NOMO-1 (cell line): ENCODE data around the gene RRP7A.
A peak's percentile ranks its signal among the peaks of the same experiment; 100 is the strongest.
"Not testable (repeated sequence)": the region's sequence is repeated elsewhere in the genome, so short reads cannot be mapped to it uniquely, and the experiment has no call there.

ENCODE experiments used
- DNase-seq, 2 experiments: peaks; one replicate each; lab custom pipeline; 2025; ENCODE audit not compliant: unreplicated experiment in 2 of 2; lab: John Stamatoyannopoulos, UW

The RRP7A gene

DNA sequence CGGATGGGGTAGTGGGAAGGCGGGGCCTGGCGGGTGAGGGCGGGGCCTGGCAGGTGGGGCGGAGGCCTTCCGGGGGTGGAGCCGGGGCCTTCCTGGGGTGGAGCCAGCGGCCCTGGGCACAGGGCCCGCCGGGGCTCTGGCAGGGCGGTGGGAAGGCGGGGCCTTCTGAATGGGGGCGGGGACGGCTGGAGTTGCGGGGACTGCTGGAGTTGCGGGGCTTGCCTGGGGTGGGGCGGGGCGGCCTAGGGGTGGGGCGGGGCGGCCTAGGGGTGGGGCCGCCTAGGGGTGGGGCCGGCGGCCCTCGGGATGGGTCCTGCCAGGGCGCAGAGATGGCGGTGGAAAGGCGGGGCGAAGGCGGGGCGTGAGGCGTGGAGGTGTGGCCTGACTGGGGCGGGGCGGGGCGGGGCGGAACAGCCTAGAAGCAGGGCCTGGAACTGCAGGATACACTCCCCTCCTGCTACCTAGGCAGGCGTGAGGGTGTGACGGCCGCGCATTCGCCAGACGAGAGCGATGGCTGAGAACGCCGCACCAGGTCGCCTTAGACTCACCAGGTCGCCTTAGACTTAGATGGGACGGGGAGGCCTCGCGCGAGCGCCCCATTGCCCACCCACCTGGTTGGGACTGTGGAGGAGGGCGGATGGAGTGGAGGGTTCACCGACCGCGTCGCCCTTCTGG is 19.3 kb downstream of the RRP7A start:
- peak; percentile 57 to 69 for DNase-seq

- not testable (repeated sequence) for DNase-seq
Observed at GRCh38 chr22:42499773-42500160, 19.8 kb downstream of the RRP7A start.

GRCh38 chr22:42495533-42496141 is 24.0 kb downstream of the RRP7A start:
- not testable (repeated sequence) for DNase-seq

DNA sequence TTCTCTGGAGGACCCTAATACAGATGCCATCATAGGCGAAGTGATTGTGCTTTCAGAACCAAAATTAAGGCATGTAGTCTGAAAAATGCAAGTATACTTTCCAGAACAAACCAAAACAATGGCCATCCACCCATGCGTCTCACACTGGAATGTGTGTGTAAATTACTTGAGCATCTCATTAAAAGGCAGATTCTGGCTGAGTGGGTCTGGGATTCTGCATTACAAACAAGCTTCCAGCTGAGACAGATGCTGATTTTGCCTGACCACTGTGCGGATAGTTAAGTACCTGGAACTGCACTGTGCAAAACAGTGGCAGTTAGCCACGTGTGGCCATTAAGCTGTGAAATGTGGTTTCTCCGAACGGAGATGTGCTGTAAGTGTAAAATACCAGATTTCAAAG is 26.2 kb downstream of the RRP7A start:
- no peak for DNase-seq

DNA sequence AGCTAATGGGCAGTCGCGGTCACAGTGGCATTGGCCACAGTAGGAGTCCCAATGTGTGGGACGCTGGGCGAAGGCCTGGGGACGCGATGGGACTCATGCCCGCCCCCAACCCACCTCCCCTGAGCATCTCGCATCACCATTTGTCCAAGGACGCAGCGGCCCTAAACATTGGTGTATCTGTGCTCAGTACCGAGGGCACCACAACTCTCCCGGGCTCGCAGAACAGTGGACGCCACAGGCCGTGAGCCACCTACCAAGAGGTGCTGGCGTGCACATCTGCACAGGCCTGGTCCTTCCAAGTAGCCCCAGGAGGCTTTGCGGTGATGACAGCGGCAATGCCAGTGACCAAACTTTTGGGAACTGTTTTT is 27.3 kb downstream of the RRP7A start:
- DNase-seq = no peak

DNA sequence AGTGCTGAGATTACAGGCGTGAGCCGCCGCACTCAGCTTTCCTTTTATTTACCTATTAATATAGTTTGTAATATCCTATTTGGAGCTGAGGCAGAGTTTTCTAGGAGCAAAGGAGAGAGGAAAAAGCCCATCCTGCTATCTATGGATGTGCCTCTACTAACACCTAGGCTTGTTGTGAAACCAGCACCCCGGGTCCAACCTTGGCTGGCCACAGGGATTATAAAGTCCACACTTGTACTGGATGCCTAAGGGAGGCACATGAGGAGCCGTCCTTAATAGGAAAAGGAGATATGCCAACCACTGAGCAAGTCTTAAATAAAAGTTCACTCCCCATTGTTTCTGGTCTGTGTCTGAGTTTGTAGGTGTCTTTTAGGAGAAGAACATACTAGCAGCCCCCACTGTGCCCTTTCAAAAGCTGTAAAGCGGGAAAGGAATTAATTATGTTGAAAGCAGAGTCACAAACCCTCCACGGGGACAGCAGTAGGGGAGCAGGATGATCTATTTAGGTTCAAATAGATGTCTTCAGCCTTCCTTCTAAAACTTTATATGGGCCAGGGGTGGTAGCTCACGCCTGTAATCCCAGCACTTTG is 29.3 kb downstream of the RRP7A start:
- no peak for DNase-seq

DNA sequence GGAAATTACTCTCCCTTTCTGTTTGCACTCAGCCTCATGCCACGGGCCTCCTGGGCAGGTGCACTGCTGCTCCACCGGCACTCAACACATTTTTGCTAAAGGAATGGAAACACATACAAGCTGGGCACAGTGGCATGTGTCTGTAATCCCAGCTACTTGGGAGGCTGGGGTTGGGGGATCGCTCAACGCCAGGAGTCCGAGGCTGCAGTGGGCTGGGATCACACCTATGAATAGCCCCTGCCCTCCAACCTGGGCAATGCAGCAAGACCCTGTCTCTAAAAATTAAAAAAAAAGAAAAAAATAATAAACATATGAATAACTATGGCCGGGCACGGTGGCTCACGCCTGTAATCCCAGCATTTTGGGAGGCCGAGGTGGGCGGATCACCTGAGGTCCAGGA is 30.6 kb downstream of the RRP7A start:
- DNase-seq = no peak

- no peak for DNase-seq
Observed at GRCh38 chr22:42484506-42484905, 35.1 kb downstream of the RRP7A start.

DNA sequence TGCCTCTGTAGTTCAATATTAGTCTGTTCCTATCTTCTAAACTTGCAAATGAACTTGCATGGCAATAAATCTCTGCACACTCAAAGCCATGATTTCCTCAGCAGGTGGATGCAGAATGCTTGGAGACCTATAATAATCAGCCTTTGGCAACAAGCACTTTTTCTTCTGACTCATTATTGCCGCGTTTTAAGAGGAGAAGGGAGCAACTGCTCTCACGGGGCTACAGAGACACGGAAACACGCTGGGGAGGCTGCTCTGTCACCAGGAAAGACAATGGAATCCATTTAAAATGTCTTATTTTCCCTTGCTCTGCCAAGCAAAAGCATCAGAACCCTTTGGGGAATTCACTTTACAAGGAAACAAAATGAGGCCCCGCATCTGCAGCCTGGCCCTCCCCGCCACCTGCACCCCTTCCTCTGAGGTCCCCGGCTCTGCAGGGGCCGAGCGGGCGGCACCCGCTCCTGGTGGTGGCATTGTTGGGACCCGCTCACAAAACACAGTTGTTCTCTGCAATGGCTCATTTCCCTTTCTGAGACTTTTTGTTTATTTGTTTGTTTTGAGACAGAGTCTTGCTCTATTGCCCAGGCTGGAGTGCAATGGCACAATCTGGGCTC is 35.9 kb downstream of the RRP7A start:
- DNase-seq = not testable (repeated sequence)

GRCh38 chr22:42475122-42475521 is 44.5 kb downstream of the RRP7A start:
- DNase-seq = no peak

DNA sequence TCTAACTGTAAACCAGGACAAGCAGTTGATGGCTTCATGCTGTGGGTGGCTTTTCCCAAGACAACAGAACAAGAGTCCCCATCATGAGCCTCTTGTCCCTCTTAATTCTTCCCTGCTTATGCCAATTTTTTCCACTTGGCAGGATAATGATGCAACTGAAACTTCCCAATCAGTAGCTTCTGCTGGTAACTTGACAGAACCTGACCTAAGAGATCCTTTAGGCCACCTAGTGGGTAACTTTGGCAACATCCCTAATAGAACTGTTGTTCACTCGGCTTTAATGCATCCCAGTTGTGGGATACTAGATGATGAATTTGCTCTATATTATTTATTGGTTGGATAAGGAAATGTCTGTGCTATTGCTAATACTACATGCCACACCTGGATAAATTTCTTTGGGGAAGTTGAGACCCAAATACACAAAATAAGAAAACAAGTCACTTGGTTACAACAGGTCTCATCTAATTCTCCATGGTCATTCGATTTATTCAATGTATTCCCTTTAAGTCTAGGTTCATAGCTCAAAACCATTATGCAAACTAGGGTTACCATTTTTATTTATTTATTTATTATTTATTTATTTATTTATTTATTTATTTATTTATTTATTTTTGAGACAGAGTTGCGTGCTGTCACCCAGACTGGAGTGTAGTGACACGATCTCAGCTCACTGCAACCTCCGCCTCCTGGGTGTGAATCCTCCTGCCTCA is 46.0 kb downstream of the RRP7A start:
- peak; percentile 22 to 25 for DNase-seq

- DNase-seq = no peak
Observed at GRCh38 chr22:42472671-42473070, 46.9 kb downstream of the RRP7A start.

DNA sequence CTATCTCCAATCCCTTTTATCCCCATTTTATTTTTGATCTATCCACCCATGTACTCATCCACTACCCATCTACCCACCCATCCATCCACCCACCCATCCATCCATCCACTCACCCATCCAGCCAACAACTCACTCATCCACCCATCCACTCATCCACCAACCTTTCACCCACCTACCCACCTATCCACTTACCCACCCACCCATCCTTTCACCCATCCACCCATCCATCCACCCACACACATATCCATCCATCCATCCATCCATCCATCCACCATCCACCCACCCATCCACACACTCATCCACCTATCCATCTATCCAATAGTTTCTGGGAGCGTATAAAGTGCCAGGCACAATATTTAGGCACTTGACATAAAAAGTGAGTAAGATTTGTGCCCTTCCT is 48.2 kb downstream of the RRP7A start:
- DNase-seq = no peak

- no peak for DNase-seq
Observed at GRCh38 chr22:42470366-42471082, 49.1 kb downstream of the RRP7A start.

DNA sequence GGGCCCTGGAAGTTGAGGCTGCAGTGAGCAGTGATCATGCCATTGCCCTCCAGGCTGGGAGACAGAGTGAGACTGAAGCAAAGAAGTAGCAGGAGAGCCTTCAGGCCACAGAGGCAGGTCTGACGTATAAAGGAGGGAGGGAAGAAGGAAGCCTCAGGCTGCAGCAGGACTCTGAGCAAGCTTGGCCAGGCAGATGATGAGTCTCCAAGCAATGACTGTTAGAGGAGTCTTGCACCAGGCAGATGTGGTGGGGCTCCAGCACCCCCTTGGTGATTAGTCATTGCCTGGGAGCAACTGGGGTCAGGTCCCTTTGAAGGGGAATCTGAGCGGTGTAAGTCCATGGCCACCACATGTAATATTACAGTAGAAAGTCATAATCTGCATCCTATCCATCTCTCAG is 50.8 kb downstream of the RRP7A start:
- DNase-seq = no peak

DNA sequence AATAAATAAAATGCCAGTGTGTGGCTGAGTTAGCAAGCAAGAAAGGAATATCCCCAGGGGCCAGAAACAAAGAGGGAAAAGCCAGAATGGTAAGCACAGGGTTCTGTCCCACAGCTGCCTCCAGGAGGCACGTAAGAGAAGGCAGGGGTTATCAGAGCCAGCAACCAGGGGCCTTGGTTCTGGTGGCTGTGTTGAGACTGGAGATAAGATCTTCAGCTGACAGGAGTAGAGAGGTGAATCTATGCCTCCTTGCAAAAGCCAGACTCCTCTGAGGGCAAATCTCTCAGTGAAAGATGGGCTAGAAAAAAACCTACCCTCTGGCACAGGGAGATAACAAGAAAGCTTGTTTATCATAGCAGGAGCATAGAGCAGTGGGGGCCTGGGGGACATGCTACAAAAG is 57.6 kb downstream of the RRP7A start:
- no peak for DNase-seq

DNA sequence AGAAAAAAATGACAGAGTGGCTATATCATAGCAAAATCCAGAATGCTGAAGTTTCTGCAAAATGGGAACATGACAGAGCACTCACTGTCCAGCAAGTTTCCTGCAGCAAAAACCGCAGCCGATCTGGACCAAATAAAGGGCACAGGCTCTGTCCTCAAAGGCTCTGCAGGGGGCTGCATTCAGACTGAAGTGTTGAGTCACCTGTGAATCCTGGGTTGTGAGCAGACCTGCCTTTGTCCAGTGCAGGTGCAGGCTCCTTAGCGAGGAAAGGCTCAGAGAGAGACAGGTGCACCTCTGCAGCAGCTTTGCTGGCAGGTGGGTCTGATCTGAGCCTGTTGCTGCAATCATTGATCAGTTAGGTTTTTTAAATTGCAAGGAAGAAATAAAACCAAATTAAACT is 58.1 kb downstream of the RRP7A start:
- no peak for DNase-seq
